GM13976 (cell line): ENCODE measurements around the gene FA2H.

Experiments used
- DNase-seq: peaks from one replicate; pipeline ENCODE4 v3.0.0; 2012; ENCODE audit warnings: low spot score
- in situ Hi-C: fragments of 300-500 bp; cut with MboI; formaldehyde crosslinking; loops from one replicate; pipeline ENCODE4 v1.12.0; 2022; ENCODE audit warnings: low sequenced_read_pairs, mixed read lengths, inconsistent platforms; ENCODE audit not compliant: unreplicated experiment
- TF ChIP-seq, protein P1 (sequence below): IDR thresholded peaks from 2 replicates; pipeline ENCODE4 v1.5.1; 2012; ENCODE audit warnings: borderline replicate concordance, mild to moderate bottlenecking; ENCODE audit not compliant: insufficient read depth; ENCODE audit errors: extremely low read depth, missing control alignments, control extremely low read depth

FA2H gene

DNA sequence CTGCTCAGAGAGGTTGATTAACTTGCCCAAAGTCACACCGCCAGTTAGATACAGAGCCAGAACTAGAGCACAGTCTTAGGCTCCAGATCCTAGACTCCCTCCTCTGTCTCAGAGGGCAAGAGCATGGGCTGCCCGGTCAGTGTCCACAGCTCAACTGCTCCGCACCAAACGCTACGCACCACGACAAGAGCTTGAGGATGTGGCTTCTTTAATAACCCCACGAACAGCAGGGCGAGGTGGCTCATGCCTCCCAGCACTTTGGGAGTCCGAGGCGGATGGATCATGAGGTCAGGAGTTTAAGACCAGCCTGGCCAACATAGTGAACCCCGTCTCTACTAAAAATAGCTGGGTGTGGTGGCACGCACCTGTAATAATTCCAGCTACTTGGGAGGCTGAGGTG is 21.4 kb downstream of the FA2H start:
- in situ Hi-C loops = no loop called here
- DNase-seq = no peak
- TF ChIP-seq, protein P1, sequence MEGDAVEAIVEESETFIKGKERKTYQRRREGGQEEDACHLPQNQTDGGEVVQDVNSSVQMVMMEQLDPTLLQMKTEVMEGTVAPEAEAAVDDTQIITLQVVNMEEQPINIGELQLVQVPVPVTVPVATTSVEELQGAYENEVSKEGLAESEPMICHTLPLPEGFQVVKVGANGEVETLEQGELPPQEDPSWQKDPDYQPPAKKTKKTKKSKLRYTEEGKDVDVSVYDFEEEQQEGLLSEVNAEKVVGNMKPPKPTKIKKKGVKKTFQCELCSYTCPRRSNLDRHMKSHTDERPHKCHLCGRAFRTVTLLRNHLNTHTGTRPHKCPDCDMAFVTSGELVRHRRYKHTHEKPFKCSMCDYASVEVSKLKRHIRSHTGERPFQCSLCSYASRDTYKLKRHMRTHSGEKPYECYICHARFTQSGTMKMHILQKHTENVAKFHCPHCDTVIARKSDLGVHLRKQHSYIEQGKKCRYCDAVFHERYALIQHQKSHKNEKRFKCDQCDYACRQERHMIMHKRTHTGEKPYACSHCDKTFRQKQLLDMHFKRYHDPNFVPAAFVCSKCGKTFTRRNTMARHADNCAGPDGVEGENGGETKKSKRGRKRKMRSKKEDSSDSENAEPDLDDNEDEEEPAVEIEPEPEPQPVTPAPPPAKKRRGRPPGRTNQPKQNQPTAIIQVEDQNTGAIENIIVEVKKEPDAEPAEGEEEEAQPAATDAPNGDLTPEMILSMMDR = no peak

DNA sequence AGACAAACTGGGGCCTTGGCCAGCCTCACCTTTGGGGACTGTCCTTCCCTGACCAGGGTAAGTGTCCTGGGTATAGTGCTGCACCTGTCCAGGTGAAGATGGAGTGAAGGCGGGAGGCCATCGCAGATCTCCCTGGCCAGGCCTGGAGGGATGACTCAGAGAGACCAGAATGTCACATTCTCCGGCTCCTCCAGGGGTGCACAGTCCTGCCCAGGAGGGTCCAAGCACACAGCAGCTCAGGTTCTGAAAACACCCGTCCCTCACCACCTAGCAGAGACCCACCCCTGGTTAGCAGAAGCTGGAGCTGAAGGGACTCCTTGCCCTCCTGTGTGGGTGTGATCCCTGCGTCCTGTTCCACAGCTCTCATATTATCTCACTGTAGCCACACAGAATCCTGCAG is 21.9 kb downstream of the FA2H start:
- in situ Hi-C loops = no loop called here
- TF ChIP-seq, protein P1 = no peak
- no peak for DNase-seq

DNA sequence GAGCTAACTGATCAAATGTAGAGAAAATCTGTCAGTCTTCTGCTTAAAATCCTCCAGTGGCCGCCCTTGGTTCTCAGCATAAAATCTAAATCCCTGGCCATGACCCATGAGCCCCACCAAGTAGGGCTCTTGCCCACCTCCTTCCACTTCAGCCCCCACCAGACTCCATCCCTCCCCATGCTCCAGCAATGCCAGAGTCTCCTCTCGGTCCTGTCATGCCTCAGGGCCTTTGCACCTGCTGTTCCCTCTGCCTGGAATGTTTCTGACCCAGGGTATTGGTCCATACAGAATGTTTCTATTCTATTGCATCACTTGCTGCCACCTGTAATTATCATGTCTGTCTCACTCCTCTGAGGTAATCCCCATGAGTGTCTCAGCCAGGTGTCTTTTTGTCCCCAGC is 22.4 kb downstream of the FA2H start:
- in situ Hi-C loops = no loop called here
- no peak for DNase-seq
- TF ChIP-seq, protein P1 = no peak

DNA sequence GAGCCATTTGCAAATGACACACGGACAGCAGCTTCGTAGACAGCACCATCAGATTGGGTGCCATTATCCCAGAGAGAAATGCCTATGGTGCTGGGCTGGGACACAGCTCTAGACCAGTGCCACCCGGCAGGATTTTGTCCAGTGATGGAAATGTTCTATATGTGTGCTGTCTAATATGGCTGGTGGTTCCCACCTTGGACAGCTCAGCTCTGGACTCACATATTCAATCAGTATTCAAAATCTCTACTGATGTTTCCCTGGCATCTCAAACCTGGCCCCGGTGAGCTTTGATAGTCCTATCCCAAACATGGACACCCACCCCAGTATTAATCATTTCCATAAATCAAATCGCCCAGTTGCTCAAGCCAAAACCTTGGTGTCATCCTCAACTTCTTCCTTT is 23.0 kb downstream of the FA2H start:
- DNase-seq = no peak
- in situ Hi-C loops = no loop called here
- TF ChIP-seq, protein P1 = no peak

DNA sequence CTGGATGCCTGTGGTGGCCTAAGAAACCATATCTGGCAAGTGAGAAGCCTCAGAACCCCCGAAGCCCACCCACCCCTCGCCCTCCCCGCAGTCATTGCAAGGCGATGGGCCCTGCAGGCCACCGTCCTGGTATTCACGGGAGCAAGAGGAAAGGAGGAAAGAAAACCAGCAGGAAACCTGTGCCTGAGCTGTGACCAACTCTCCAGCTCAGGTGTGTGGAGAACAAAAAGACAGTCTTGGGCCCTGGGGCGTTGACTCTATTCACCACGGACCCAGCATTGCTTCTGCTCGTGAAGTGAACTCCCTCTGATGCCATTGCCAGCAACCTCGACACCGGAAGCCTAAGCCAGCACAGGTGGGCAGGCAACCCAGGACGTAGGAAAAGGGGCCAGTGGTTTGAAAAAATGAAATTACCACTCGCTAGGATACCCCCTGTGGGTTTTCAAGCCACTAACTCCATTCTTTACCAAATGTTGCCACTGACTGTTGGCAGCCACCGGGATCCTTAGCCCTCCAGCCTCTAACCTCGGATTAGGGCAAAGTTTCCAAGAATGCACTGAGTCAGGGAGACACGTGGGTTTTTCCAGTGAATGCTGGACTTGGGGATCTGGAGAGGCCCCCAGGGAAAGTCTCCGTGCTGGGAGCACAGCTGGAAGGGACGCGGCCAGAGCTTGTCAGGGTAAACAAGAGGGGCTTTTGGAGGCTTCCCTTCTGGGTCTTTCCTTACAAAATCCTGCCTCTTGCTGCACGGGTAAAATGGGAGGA is 25.1 kb downstream of the FA2H start:
- TF ChIP-seq, protein P1 = no peak

DNA sequence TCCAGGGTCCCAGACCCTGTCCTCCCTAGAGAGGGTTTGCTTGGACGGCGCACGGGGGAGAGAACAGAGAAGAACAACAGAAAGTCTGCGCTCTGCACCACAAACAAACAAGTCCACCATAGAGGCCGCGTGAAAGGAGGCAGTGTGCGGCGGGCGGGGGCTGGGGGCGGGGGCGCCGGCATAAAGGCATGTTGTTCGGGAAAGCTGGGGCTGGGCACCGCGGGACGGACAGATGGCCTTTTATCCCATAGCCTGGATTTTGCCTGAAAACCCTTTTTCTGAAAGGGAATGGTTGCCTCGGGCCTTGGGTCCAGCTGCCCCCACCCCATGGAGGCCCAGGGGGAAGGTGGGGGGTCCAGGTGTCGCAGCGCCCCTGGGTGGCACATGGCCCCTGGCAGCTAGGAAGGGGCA is 26.0 kb downstream of the FA2H start:
- in situ Hi-C loops = no loop called here
- TF ChIP-seq, protein P1 = no peak
- DNase-seq = no peak

More for the DNA sequence above, 25.1 kb downstream of the FA2H start:
- no peak for DNase-seq
- in situ Hi-C loops = no loop called here
